Lung (tissue), 12 donors: ENCODE measurements around the gene ASIC2. TPM values are rescaled to one million over a fixed set of nuclear protein-coding genes. Genes with fewer than 3 reads are reported as not detected.
A peak's percentile ranks its signal among the peaks of the same experiment; 100 is the strongest.

ENCODE experiments used
- ATAC-seq: fragments of 200-7000 bp; cut with Tn5 transposase; one replicate; pipeline ENCODE4 v1.9.1; 2020; ENCODE audit warnings: moderate number of reproducible peaks; ENCODE audit not compliant: insufficient read depth, low FRiP score
- DNase-seq, 3 donors: peaks; one replicate each; pipeline ENCODE4 v3.0.0-alpha.2; 2013 to 2017
- H3K27ac ChIP-seq, 2 donors: one replicate each; pipeline ENCODE4 v1.5.1; 2013; ENCODE audit warnings: mild to moderate bottlenecking in 2 of 2, moderate library complexity in 2 of 2, control low read depth in 1 of 2, inconsistent platforms in 1 of 2, low read depth in 1 of 2, low read length in 1 of 2
- H3K27me3 ChIP-seq, 3 donors: one replicate each; pipeline ENCODE4 v1.5.1; 2013; ENCODE audit warnings: low read length in 2 of 3; ENCODE audit not compliant: control insufficient read depth in 3 of 3, insufficient read depth in 3 of 3
- H3K36me3 ChIP-seq, 4 donors: one replicate each; pipeline ENCODE4 v1.5.1; 2013; ENCODE audit warnings: low read length in 4 of 4, mild to moderate bottlenecking in 1 of 4, moderate library complexity in 1 of 4; ENCODE audit not compliant: control insufficient read depth in 4 of 4, insufficient read depth in 4 of 4
- H3K4me1 ChIP-seq, 5 donors: one replicate each; pipeline ENCODE4 v1.5.1; 2013; ENCODE audit warnings: low read length in 5 of 5, mild to moderate bottlenecking in 2 of 5, moderate library complexity in 1 of 5; ENCODE audit not compliant: control insufficient read depth in 5 of 5, insufficient read depth in 5 of 5
- H3K4me3 ChIP-seq: one replicate; pipeline ENCODE4 v1.5.1; 2013; ENCODE audit warnings: mild to moderate bottlenecking, control low read depth, moderate library complexity
- H3K9ac ChIP-seq, 2 donors: one replicate each; pipeline ENCODE4 v1.5.1; 2013; ENCODE audit warnings: low read length in 2 of 2, control low read depth in 1 of 2; ENCODE audit not compliant: insufficient read depth in 1 of 2
- H3K9me3 ChIP-seq, 4 donors: one replicate each; pipeline ENCODE4 v1.5.1; 2013; ENCODE audit warnings: low read length in 3 of 4, mild to moderate bottlenecking in 1 of 4, moderate library complexity in 1 of 4; ENCODE audit not compliant: control insufficient read depth in 4 of 4, insufficient read depth in 3 of 4
- WGBS, 2 donors: extraction: QIAGEN DNeasy Blood & Tissue Kit; methylation state at CpG; one replicate each; pipeline ENCODE4 v1.1.7; 2013; 5-methylcytosine and 5-hydroxymethylcytosine counted together
- polyA plus RNA-seq, 2 donors: library from polyadenylated mRNA; stranded (reverse); fragments of 200-250 nt; gene quantifications; one replicate each; pipeline ENCODE4 v1.2.1, GENCODE V29; 2013
- total RNA-seq, 2 donors: library from RNA; depleted of rRNA in 1 of 2; stranded (reverse); fragments of >200 nt in 1 of 2; gene quantifications; one replicate each; pipeline ENCODE4 v1.2.1, GENCODE V29; 2014 to 2021
- TF ChIP-seq, protein P1 (sequence below): IDR thresholded peaks from 2 replicates; pipeline ENCODE4 v1.5.1; 2012; ENCODE audit warnings: mild to moderate bottlenecking; ENCODE audit errors: control extremely low read depth, extremely low read depth
- donor health status: control.
- donor health status: control.
- donor health status: Bipolar disorder and iron deficiency.
- donor health status: healthy.
- donor health status: DM: yes; HTN: yes; CAD: no.

ASIC2 gene
- total and polyA plus RNA-seq, 4 donors: 0.03 to 0.28 (median 0.14) TPM; not detected in 1

DNA sequence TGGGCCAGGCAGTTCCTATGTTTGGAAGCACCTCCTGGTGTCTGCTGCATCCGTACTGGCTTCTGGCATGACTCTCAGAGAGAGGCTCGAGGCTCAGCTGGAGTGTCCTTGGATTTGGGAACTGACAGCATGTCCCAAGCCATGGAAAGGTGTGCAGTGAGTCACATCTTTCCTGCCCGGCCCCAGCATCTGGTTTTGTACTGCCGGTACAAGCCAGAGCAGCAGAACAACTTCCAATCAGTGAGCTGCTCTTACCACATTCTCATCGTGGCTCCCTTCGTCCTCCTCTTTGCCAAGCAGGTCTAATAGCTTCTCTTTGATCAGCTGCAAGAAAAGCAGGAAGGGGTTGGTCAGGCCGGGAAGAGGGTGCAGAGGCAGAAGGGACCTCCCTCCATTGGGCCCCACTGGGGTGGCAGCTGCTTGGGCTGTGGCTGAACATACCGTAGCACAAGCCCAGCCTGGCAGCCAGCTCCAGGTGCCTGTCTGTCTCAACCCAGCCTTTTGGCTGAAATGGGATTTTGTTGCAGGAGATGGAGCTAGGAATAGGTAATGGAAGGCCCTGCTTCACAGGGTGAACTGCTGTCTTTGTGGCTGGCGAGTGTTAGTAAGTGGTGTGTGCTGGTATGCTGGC is 277.3 kb downstream of the ASIC2 start:
- Histone ChIP-seq H3K36me3 (no peaks in the 10 kb centered on the region), H3K4me1 (peaks cover 0 to 17% (median 0%) of the 10 kb centered on the region in 5 donors), H3K27ac (no peak overlapping the region), H3K9ac (no peak overlapping the region), H3K27me3 (no peaks in the 10 kb centered on the region), H3K4me3 (no peak overlapping the region), H3K9me3 (peaks cover 0 to 2% (median 0%) of the 10 kb centered on the region in 4 donors)
- whole genome bisulfite sequencing, 2 donors: 74 to 75% methylated on average over 9 of the region's 9 CpGs
- DNase-seq (no peak), ATAC-seq (no peak)
- TF ChIP-seq, protein P1, sequence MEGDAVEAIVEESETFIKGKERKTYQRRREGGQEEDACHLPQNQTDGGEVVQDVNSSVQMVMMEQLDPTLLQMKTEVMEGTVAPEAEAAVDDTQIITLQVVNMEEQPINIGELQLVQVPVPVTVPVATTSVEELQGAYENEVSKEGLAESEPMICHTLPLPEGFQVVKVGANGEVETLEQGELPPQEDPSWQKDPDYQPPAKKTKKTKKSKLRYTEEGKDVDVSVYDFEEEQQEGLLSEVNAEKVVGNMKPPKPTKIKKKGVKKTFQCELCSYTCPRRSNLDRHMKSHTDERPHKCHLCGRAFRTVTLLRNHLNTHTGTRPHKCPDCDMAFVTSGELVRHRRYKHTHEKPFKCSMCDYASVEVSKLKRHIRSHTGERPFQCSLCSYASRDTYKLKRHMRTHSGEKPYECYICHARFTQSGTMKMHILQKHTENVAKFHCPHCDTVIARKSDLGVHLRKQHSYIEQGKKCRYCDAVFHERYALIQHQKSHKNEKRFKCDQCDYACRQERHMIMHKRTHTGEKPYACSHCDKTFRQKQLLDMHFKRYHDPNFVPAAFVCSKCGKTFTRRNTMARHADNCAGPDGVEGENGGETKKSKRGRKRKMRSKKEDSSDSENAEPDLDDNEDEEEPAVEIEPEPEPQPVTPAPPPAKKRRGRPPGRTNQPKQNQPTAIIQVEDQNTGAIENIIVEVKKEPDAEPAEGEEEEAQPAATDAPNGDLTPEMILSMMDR: no peak

- ATAC-seq (no peak), DNase-seq (peak; percentile 77 to 79 (median 79))
- no peaks in the 10 kb centered on the region for H3K27me3 ChIP-seq
- no peak overlapping the region for H3K27ac ChIP-seq
- H3K4me3 ChIP-seq: no peak overlapping the region
- TF ChIP-seq, protein P1: no peak
- H3K36me3 ChIP-seq: no peaks in the 10 kb centered on the region
- peaks cover 0 to 17% (median 0%) of the 10 kb centered on the region in 5 donors for H3K4me1 ChIP-seq
- 55 to 69% methylated on average over 7 of the region's 7 CpGs for WGBS, 2 donors
- no peak overlapping the region for H3K9ac ChIP-seq
- peaks cover 0 to 2% (median 0%) of the 10 kb centered on the region in 4 donors for H3K9me3 ChIP-seq
Observed at GRCh38 chr17:33014751-33015150, 278.3 kb downstream of the ASIC2 start.

GRCh38 chr17:33013596-33014375 is 279.3 kb downstream of the ASIC2 start:
- DNase-seq (no peak), ATAC-seq (no peak)
- Histone ChIP-seq H3K27me3 (no peaks in the 10 kb centered on the region), H3K9ac (no peak overlapping the region), H3K4me1 (peaks cover 0 to 17% (median 0%) of the 10 kb centered on the region in 5 donors), H3K9me3 (peaks cover 0 to 2% (median 0%) of the 10 kb centered on the region in 4 donors), H3K27ac (no peak overlapping the region), H3K4me3 (no peak overlapping the region), H3K36me3 (no peaks in the 10 kb centered on the region)
- WGBS, 2 donors: 88 to 94% methylated on average over 18 of the region's 18 CpGs
- TF ChIP-seq, protein P1: no peak
